HG02642 (cell line): ENCODE results near the gene ETDB.
A peak's percentile ranks its signal among the peaks of the same experiment; 100 is the strongest.
"Not testable (repeated sequence)": the region's sequence is repeated elsewhere in the genome, so short reads cannot be mapped to it uniquely, and the experiment has no call there.

Experiments used
- ATAC-seq: cut with Tn5 transposase; IDR thresholded peaks from one replicate; pipeline ENCODE4 v1.9.1; 2021; ENCODE audit warnings: mild to moderate bottlenecking; ENCODE audit not compliant: unreplicated experiment, poor library complexity

Gene ETDB

GRCh38 chrX:135120056-135120576 is at the start of gene ETDB:
ETDB (minus strand) TSS chrX:135120526; CDS start chrX:135119261, 1,265 bp downstream.
- not testable (repeated sequence) for ATAC-seq

- not testable (repeated sequence) for ATAC-seq
Observed at GRCh38 chrX:135169534-135169933, 49.2 kb upstream of the ETDB start.

GRCh38 chrX:135168486-135168885 is 48.2 kb upstream of the ETDB start:
- ATAC-seq: no peak

- not testable (repeated sequence) for ATAC-seq
Observed at GRCh38 chrX:135154688-135155087, 34.4 kb upstream of the ETDB start.

- ATAC-seq: not testable (repeated sequence)
Observed at GRCh38 chrX:135126145-135126544, 5.8 kb upstream of the ETDB start.

- not testable (repeated sequence) for ATAC-seq
Observed at GRCh38 chrX:135116064-135116463, 4.3 kb downstream of the ETDB start.

- peak; percentile 93 for ATAC-seq
Observed at GRCh38 chrX:135114392-135114791, 5.9 kb downstream of the ETDB start.

GRCh38 chrX:135112743-135113142 is 7.6 kb downstream of the ETDB start:
- ATAC-seq: no peak

- ATAC-seq: peak; percentile 54
Observed at GRCh38 chrX:135112096-135112729, 8.1 kb downstream of the ETDB start.

- no peak for ATAC-seq
Observed at GRCh38 chrX:135109554-135109953, 10.8 kb downstream of the ETDB start.

GRCh38 chrX:135099493-135099783 is 20.9 kb downstream of the ETDB start:
- no peak for ATAC-seq

- ATAC-seq: not testable (repeated sequence)
Observed at GRCh38 chrX:135097196-135097744, 23.1 kb downstream of the ETDB start.

GRCh38 chrX:135095715-135096114 is 24.6 kb downstream of the ETDB start:
- ATAC-seq: no peak

GRCh38 chrX:135094726-135095125 is 25.6 kb downstream of the ETDB start:
- no peak for ATAC-seq

- ATAC-seq: no peak
Observed at GRCh38 chrX:135089126-135089525, 31.2 kb downstream of the ETDB start.

GRCh38 chrX:135087867-135088266 is 32.5 kb downstream of the ETDB start:
- ATAC-seq: no peak

GRCh38 chrX:135086197-135086854 is 34.0 kb downstream of the ETDB start:
- ATAC-seq: peak; percentile 76

- no peak for ATAC-seq
Observed at GRCh38 chrX:135081693-135082404, 38.5 kb downstream of the ETDB start.
